Measurements from ENCODE around the gene OTUD6A. TPM values are rescaled to one million over a fixed set of nuclear protein-coding genes. Genes with fewer than 3 reads are reported as not detected.
A peak's percentile ranks its signal among the peaks of the same experiment; 100 is the strongest.

Gene OTUD6A
- total and polyA plus RNA-seq, 8 donors, result 0.09 to 0.13 (median 0.10) TPM; not detected in 5

DNA sequence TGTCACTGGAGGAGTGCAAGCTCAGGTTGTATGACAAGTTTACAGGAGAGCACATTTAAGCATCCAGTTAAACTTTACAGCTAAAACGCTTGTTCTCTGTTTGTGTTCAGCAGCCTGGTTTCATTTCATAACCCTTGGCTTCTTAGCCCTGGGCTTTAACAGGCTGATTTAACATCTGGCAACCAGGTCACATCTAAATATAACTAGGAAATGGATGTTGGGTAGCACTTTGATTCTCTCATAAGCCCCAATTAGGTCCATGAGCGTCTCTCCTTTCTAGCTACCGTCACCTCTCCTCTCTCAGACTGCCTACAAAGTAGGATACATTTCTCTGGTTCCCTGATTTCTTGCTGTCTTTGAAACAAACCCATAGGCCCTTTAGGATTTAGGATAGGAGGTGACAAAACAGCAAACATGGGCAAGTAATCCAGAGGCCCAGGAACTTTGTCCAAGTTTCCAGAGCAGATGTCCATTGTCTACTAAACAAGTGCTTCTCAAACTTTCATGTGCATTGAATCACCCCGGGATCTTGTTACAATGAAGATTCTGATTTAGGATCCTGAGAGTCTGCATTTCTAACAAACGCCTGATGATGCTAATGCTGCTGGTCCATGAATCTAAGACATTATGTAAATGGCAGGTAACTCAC lies 22.5 kb downstream of the OTUD6A start:
- ATAC-seq (no peak), DNase-seq (no peak)
- intact Hi-C loops (cut with DNase I), result no loop called here
- Histone ChIP-seq H3K9me3 (no peaks in the 10 kb centered on the region), H3K36me3 (no peaks in the 10 kb centered on the region), H3K27ac (no peak overlapping the region), H3K27me3 (peaks cover 0 to 24% of the 10 kb centered on the region in 2 donors), H3K4me3 (no peak overlapping the region), H3K4me1 (no peaks in the 10 kb centered on the region)
- TF ChIP-seq, protein P1, sequence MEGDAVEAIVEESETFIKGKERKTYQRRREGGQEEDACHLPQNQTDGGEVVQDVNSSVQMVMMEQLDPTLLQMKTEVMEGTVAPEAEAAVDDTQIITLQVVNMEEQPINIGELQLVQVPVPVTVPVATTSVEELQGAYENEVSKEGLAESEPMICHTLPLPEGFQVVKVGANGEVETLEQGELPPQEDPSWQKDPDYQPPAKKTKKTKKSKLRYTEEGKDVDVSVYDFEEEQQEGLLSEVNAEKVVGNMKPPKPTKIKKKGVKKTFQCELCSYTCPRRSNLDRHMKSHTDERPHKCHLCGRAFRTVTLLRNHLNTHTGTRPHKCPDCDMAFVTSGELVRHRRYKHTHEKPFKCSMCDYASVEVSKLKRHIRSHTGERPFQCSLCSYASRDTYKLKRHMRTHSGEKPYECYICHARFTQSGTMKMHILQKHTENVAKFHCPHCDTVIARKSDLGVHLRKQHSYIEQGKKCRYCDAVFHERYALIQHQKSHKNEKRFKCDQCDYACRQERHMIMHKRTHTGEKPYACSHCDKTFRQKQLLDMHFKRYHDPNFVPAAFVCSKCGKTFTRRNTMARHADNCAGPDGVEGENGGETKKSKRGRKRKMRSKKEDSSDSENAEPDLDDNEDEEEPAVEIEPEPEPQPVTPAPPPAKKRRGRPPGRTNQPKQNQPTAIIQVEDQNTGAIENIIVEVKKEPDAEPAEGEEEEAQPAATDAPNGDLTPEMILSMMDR (IDR thresholded peaks at IDR 0.05), result no peak

DNA sequence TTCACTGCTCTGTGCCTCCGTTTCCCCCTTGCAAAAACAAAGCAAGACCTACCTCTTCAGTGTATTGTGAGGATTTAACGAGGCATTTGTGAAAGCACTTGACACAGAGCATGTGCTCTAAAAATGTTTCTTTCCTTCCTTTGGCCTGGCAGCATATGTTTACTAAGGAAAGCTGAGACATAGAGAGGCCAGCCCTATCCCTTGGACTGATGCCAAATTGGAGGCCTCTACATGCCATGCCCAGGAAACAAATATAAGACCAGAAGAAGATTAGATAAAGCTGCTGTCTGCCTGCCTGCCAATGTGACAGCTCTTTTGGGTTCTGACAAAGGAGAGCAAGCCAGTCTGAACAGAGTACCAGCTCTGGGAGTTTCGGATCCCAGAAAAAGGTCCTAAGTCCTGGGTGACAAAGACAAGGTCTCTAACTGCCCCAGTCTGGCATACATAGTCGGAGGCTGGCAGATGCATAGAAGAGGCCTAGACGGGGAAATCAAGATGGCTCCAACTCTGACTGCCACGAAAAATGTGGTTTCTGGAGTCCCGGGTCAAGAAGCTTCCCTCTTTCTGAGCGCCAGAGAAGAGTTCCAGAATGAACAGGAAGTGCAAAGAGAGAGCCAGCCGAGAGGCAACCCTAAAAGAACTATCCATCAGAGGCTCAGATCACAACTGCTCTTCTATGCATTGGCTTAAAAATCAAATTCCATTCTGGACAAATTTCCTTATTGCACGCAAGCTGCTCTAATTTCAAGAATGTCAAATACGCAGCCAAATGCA lies 25.8 kb downstream of the OTUD6A start:
- H3K27ac ChIP-seq, result no peak overlapping the region
- no peaks in the 10 kb centered on the region for H3K27me3 ChIP-seq
- DNase-seq, result peak in 2 of 4 donors; percentile 16 to 24
- intact Hi-C loops (cut with DNase I), result no loop called here
- ATAC-seq, result no peak
- no peaks in the 10 kb centered on the region for H3K4me1 ChIP-seq
- no peak overlapping the region for H3K4me3 ChIP-seq
- H3K36me3 ChIP-seq, result no peaks in the 10 kb centered on the region
- TF ChIP-seq, protein P1 (IDR thresholded peaks at IDR 0.05), result no peak
- no peaks in the 10 kb centered on the region for H3K9me3 ChIP-seq

DNA sequence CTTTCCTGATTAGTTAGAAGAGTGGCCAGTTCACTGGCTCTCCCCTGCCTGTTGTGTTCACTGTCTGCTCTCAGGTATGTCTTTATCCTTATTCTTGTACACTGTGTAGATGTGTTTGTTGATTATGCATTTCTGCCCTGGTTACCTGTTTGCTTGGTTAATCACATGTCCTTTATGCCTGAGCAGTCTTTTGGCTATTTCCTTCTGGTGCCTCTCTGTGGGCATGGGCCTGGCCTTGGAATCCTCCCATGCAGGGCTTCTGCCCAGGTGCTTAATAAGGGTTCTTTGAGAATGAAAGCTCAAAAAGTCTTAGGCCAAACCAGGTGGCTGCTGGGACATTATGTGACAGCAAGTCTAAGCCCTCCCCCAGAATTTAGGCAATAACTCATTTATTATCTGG lies 26.5 kb downstream of the OTUD6A start:
- H3K4me3 ChIP-seq, result no peak overlapping the region
- no peaks in the 10 kb centered on the region for H3K9me3 ChIP-seq
- no peaks in the 10 kb centered on the region for H3K27me3 ChIP-seq
- DNase-seq (peak in 1 of 4 donors; percentile 9), ATAC-seq (no peak)
- intact Hi-C loops (cut with DNase I), result no loop called here
- no peaks in the 10 kb centered on the region for H3K4me1 ChIP-seq
- H3K36me3 ChIP-seq, result no peaks in the 10 kb centered on the region
- H3K27ac ChIP-seq, result no peak overlapping the region
- TF ChIP-seq, protein P1 (IDR thresholded peaks at IDR 0.05), result no peak

DNA sequence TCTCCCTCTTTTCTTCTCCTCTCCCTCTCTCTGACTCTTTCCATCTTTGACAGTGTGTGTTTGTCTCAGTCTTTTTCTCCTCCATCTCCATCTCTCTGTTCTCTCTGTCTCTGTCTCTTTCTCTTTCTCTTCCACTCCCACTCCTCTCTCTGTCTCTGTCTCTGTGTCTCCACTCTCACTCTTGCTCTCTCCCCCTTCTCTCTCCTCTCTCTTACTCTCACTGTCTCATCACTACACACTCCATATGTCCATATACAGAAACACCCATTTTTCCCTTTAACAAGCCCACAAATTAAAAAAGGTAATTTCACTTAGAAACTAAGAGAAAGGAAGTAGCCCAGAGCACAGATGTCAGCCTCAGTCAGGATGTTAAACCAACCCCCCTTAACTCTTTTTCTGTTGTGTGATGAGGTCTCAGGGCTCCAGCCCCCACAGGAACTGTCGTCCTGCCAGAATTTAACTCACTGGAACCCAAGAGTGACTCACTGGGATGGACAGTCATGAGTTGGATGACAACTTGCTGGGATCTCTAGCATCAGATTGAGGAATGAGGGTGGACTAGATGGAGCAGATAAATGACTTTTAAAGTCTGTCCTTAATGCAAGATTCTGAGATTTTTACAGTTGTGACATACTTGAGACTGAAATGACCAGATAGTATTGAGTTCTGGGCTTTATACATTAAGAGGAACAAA lies 27.5 kb downstream of the OTUD6A start:
- DNase-seq, result no peak
- TF ChIP-seq, protein P1 (IDR thresholded peaks at IDR 0.05), result no peak

DNA sequence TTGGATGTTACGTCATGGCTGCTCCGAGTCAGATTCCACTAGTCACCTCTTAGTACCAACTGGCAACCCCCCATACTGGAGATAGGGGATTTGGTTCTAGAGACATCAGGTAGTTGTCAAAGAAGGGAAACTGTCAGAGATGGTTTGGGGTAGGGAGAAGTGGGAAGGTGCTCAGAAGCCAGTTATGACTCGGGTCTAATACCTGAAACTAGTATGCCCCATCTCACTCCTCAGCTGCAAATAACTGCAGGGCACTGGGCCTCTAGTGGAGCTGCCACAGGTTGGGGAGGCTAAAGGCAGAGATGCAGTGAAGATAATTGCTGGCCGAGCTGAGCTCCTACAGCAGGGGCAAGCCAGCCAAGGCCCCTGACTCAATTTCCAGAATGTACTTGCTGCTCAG lies 30.0 kb downstream of the OTUD6A start:
- Histone ChIP-seq H3K4me1 (no peaks in the 10 kb centered on the region), H3K36me3 (no peaks in the 10 kb centered on the region), H3K27ac (no peak overlapping the region), H3K9me3 (no peaks in the 10 kb centered on the region), H3K27me3 (no peaks in the 10 kb centered on the region), H3K4me3 (no peak overlapping the region)
- ATAC-seq (no peak), DNase-seq (no peak)
- TF ChIP-seq, protein P1 (IDR thresholded peaks at IDR 0.05), result no peak
- intact Hi-C loops (cut with DNase I), result loop anchor here in 1 of 2 donors (10.0 kb wide), 1 partner anchor 557 kb away; no protein-coding TSS in a partner anchor

More for the DNA sequence above, 27.5 kb downstream of the OTUD6A start:
- ATAC-seq, result no peak
- intact Hi-C loops (cut with DNase I), result loop anchor here in 1 of 2 donors (10.0 kb wide), 1 partner anchor 555 kb away; no protein-coding TSS in a partner anchor
- no peaks in the 10 kb centered on the region for H3K4me1 ChIP-seq
- no peak overlapping the region for H3K4me3 ChIP-seq
- H3K9me3 ChIP-seq, result no peaks in the 10 kb centered on the region
- no peaks in the 10 kb centered on the region for H3K27me3 ChIP-seq
- H3K36me3 ChIP-seq, result no peaks in the 10 kb centered on the region
- no peak overlapping the region for H3K27ac ChIP-seq

Measured in left lung (tissue), 10 donors.